ENCODE measurements around the gene OCLN. TPM values are rescaled to one million over a fixed set of nuclear protein-coding genes. Genes with fewer than 3 reads are reported as not detected.

OCLN gene
- total and polyA plus RNA-seq, 2 experiments from 2014 or later = 72.7 to 119 TPM

DNA sequence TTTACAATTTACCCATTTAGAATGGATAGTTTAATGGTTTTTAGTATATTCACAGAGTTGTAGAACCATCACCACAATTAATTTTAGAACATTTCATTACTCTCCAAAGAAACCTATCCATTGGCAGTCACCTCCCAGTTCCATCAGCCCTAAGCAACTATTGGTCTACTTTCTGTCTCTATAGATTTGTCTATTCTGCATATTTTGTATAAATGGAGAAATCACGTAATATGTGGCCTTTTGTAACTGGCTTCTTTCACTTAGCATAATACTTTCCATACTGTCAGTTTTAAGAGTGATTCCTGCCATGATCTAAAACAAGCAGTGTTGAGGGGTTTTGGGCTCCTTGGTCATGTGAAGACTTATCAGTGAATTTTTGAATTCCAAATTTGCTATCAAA lies 12.7 kb downstream of the OCLN start:
- 88% methylated on average over 1 of the region's 1 CpG for WGBS (ENCODE audit: low lambda C conversion rate, missing lambda C conversion rate)

GRCh38 chr5:69509212-69509611 lies 16.6 kb downstream of the OCLN start:
- H2AFZ ChIP-seq = no peak overlapping the region
- no peak overlapping the region for H3K4me3 ChIP-seq
- no peak overlapping the region for H3K27ac ChIP-seq
- no peaks in the 10 kb centered on the region for H3K36me3 ChIP-seq (replicated peaks; ENCODE audit: insufficient read depth, low read depth)
- WGBS (ENCODE audit: low lambda C conversion rate, missing lambda C conversion rate) = 98% methylated on average over 6 of the region's 6 CpGs
- no peaks in the 10 kb centered on the region for H3K27me3 ChIP-seq
- no peaks in the 10 kb centered on the region for H3K9me3 ChIP-seq (ENCODE audit: low read depth)
- H3K4me2 ChIP-seq = no peak overlapping the region
- H3K4me1 ChIP-seq (ENCODE audit: insufficient read depth) = peaks cover 11% of the 10 kb centered on the region
- no peaks in the 10 kb centered on the region for H4K20me1 ChIP-seq (ENCODE audit: insufficient read depth, poor library complexity, severe bottlenecking)
- DNase-seq (ENCODE audit: low spot score) = no peak
- TF ChIP-seq, protein P1, sequence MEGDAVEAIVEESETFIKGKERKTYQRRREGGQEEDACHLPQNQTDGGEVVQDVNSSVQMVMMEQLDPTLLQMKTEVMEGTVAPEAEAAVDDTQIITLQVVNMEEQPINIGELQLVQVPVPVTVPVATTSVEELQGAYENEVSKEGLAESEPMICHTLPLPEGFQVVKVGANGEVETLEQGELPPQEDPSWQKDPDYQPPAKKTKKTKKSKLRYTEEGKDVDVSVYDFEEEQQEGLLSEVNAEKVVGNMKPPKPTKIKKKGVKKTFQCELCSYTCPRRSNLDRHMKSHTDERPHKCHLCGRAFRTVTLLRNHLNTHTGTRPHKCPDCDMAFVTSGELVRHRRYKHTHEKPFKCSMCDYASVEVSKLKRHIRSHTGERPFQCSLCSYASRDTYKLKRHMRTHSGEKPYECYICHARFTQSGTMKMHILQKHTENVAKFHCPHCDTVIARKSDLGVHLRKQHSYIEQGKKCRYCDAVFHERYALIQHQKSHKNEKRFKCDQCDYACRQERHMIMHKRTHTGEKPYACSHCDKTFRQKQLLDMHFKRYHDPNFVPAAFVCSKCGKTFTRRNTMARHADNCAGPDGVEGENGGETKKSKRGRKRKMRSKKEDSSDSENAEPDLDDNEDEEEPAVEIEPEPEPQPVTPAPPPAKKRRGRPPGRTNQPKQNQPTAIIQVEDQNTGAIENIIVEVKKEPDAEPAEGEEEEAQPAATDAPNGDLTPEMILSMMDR (IDR thresholded peaks at IDR 0.05; ENCODE audit: poor library complexity) = no peak
- no peak for TF ChIP-seq EZH2phosphoT487 (IDR thresholded peaks at IDR 0.05; ENCODE audit: low read depth, severe bottlenecking, unreplicated experiment)
- no peak for TF ChIP-seq EZH2 (IDR thresholded peaks at IDR 0.05; ENCODE audit: borderline replicate concordance)
- H3K9me2 ChIP-seq (replicated peaks; ENCODE audit: insufficient read depth) = no peaks in the 10 kb centered on the region
- H3K79me2 ChIP-seq = peaks cover 71% of the 10 kb centered on the region

More for the DNA sequence above, 12.7 kb downstream of the OCLN start:
- Histone ChIP-seq H4K20me1 (ENCODE audit: insufficient read depth, poor library complexity, severe bottlenecking) (no peaks in the 10 kb centered on the region), H3K9me3 (ENCODE audit: low read depth) (no peaks in the 10 kb centered on the region), H3K27me3 (no peaks in the 10 kb centered on the region), H3K4me1 (ENCODE audit: insufficient read depth) (peaks cover 21% of the 10 kb centered on the region), H3K36me3 (replicated peaks; ENCODE audit: insufficient read depth, low read depth) (no peaks in the 10 kb centered on the region), H3K9me2 (replicated peaks; ENCODE audit: insufficient read depth) (no peaks in the 10 kb centered on the region), H3K79me2 (peaks cover 83% of the 10 kb centered on the region), H3K4me2 (no peak overlapping the region), H3K4me3 (no peak overlapping the region), H2AFZ (no peak overlapping the region), H3K27ac (no peak overlapping the region)
- no peak for DNase-seq (ENCODE audit: low spot score)
- TF ChIP-seq, protein P1 (IDR thresholded peaks at IDR 0.05; ENCODE audit: poor library complexity) = no peak
- no peak for TF ChIP-seq EZH2phosphoT487 (IDR thresholded peaks at IDR 0.05; ENCODE audit: low read depth, severe bottlenecking, unreplicated experiment)
- no peak for TF ChIP-seq EZH2 (IDR thresholded peaks at IDR 0.05; ENCODE audit: borderline replicate concordance)

GRCh38 chr5:69510694-69511093 lies 18.1 kb downstream of the OCLN start:
- no peaks in the 10 kb centered on the region for H3K9me2 ChIP-seq (replicated peaks; ENCODE audit: insufficient read depth)
- TF ChIP-seq EZH2phosphoT487 (IDR thresholded peaks at IDR 0.05; ENCODE audit: low read depth, severe bottlenecking, unreplicated experiment) = no peak
- no peak for TF ChIP-seq EZH2 (IDR thresholded peaks at IDR 0.05; ENCODE audit: borderline replicate concordance)
- TF ChIP-seq, protein P1 (IDR thresholded peaks at IDR 0.05; ENCODE audit: poor library complexity) = no peak
- DNase-seq (ENCODE audit: low spot score) = no peak
- H3K27me3 ChIP-seq = no peaks in the 10 kb centered on the region
- no peak overlapping the region for H3K4me2 ChIP-seq
- no peaks in the 10 kb centered on the region for H3K36me3 ChIP-seq (replicated peaks; ENCODE audit: insufficient read depth, low read depth)
- peaks cover 11% of the 10 kb centered on the region for H3K4me1 ChIP-seq (ENCODE audit: insufficient read depth)
- 94% methylated on average over 2 of the region's 2 CpGs for WGBS (ENCODE audit: low lambda C conversion rate, missing lambda C conversion rate)
- peaks cover 57% of the 10 kb centered on the region for H3K79me2 ChIP-seq
- H2AFZ ChIP-seq = no peak overlapping the region
- H4K20me1 ChIP-seq (ENCODE audit: insufficient read depth, poor library complexity, severe bottlenecking) = no peaks in the 10 kb centered on the region
- H3K27ac ChIP-seq = no peak overlapping the region
- H3K9me3 ChIP-seq (ENCODE audit: low read depth) = no peaks in the 10 kb centered on the region
- no peak overlapping the region for H3K4me3 ChIP-seq
